Smooth muscle cell (in vitro differentiated cells): ENCODE results near the gene NOTCH1. TPM values are rescaled to one million over a fixed set of nuclear protein-coding genes. Genes with fewer than 3 reads are reported as not detected.

Experiments used
- DNase-seq: peaks from one replicate; lab custom pipeline; 2025; ENCODE audit not compliant: unreplicated experiment; lab: John Stamatoyannopoulos, UW
- H2AFZ ChIP-seq: fragments of 200-600 bp; sonication (generic); 2 replicates; pipeline ENCODE4 v1.6.0; 2016; ENCODE audit warnings: antibody characterized with exemption, low read depth, mild to moderate bottlenecking
- H3F3A ChIP-seq: fragments of 200-600 bp; sonication (generic); 2 replicates; pipeline ENCODE4 v1.6.0; 2017; ENCODE audit warnings: antibody characterized with exemption, low read depth
- H3K27ac ChIP-seq: fragments of 200-600 bp; sonication (generic); 2 replicates; pipeline ENCODE4 v1.5.1; 2016; ENCODE audit warnings: low read depth, mild to moderate bottlenecking
- H3K27me3 ChIP-seq: fragments of 200-600 bp; sonication (generic); 2 replicates; pipeline ENCODE4 v1.6.1; 2016; ENCODE audit warnings: low read depth, mild to moderate bottlenecking
- H3K36me3 ChIP-seq: fragments of 200-600 bp; sonication (generic); 2 replicates; pipeline ENCODE4 v1.5.1; 2016; ENCODE audit warnings: low read depth
- H3K4me1 ChIP-seq: fragments of 200-600 bp; sonication (generic); 2 replicates; pipeline ENCODE4 v1.5.1; 2016; ENCODE audit warnings: low read depth
- H3K4me2 ChIP-seq: fragments of 200-600 bp; sonication (generic); 2 replicates; pipeline ENCODE4 v1.6.0; 2016; ENCODE audit warnings: mild to moderate bottlenecking
- H3K4me3 ChIP-seq: fragments of 200-600 bp; sonication (generic); 2 replicates; pipeline ENCODE4 v1.5.1; 2016; ENCODE audit warnings: mild to moderate bottlenecking
- H3K79me2 ChIP-seq: fragments of 200-600 bp; sonication (generic); 2 replicates; pipeline ENCODE4 v1.6.0; 2016; ENCODE audit warnings: low read depth, mild to moderate bottlenecking
- H3K9ac ChIP-seq: fragments of 200-600 bp; sonication (generic); 2 replicates; pipeline ENCODE4 v1.6.0; 2016; ENCODE audit warnings: low read depth
- H3K9me3 ChIP-seq: fragments of 200-600 bp; sonication (generic); replicated peaks from 2 replicates; pipeline ENCODE4 v1.5.1; 2016; ENCODE audit warnings: low read depth
- H4K20me1 ChIP-seq: fragments of 200-600 bp; sonication (generic); 2 replicates; pipeline ENCODE4 v1.6.0; 2016; ENCODE audit warnings: low read depth
- CTCF ChIP-seq: fragments of 200-600 bp; sonication (generic); IDR thresholded peaks from 2 replicates; pipeline ENCODE4 v1.5.1; 2017; ENCODE audit warnings: borderline replicate concordance, mild to moderate bottlenecking, antibody characterized with exemption; ENCODE audit not compliant: insufficient read depth, poor library complexity, severe bottlenecking
- WGBS: methylation state at CpG from one replicate; pipeline ENCODE4 v1.1.7; 2016; ENCODE audit warnings: low lambda C conversion rate; 5-methylcytosine and 5-hydroxymethylcytosine counted together
- polyA plus RNA-seq: library from polyadenylated mRNA; unstranded; fragments of >200 nt; fragmentation: Nextera tagmentation; extraction: Ambion mirVana; gene quantifications from 2 replicates; pipeline ENCODE4 v1.2.1, GENCODE V29; 2016
- total RNA-seq: library from RNA; depleted of rRNA; stranded (reverse); fragments of >200 nt; gene quantifications from 2 replicates; pipeline ENCODE4 v1.2.3, GENCODE V29; 2014

The NOTCH1 gene
- total and polyA plus RNA-seq, 2 experiments from 2014 or later: 7.2 to 13.2 TPM

DNA sequence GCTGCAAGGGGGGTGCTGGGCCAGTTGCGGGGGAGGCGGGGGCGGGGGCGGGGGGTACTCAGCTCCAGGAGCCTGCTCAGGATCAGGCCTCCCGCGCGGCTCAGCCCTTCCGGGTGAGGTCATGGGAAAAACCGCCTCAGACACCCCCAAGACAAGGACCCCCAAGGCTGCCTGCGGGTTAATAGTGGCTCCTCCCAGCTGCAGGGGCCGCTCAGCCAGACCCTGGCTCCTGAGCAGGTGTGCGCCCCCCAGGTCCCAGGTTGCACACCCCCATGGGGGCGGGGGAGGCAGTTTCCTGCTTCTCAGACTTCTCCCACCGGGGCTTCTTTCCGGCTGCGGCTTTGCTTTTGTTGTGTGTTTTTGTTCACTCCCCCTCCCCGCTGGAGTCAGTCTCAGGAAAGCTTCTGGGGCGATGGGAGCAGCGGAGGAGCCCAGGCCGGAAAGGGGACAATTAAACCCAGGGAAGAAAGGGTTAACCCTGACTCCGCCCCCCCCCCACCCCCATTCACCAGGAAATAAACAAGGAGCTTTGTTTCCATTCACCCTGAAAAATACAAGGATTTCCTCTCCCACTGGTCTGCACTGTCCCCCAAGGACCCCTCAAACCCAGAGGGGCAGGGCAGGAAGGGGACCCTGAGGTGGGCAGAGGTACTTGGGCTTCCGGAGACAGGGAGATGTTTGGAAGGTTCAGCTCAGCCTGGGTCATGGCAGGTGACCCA, 42.3 kb upstream of the NOTCH1 start:
- no peak overlapping the region for H3K4me3 ChIP-seq
- no peaks in the 10 kb centered on the region for H3K36me3 ChIP-seq
- WGBS: 18% methylated on average over 22 of the region's 22 CpGs
- no peak overlapping the region for H3K27ac ChIP-seq
- H2AFZ ChIP-seq: peak overlapping the region; percentile 48
- H4K20me1 ChIP-seq: no peaks in the 10 kb centered on the region
- H3K4me1 ChIP-seq: peaks cover 20% of the 10 kb centered on the region
- H3K9ac ChIP-seq: no peak overlapping the region
- H3F3A ChIP-seq: peaks cover 3% of the 10 kb centered on the region
- H3K9me3 ChIP-seq: no peaks in the 10 kb centered on the region
- DNase-seq: no peak
- peak overlapping the region; percentile 76 for H3K4me2 ChIP-seq
- no peaks in the 10 kb centered on the region for H3K27me3 ChIP-seq
- no peak for TF ChIP-seq CTCF
- no peaks in the 10 kb centered on the region for H3K79me2 ChIP-seq

DNA sequence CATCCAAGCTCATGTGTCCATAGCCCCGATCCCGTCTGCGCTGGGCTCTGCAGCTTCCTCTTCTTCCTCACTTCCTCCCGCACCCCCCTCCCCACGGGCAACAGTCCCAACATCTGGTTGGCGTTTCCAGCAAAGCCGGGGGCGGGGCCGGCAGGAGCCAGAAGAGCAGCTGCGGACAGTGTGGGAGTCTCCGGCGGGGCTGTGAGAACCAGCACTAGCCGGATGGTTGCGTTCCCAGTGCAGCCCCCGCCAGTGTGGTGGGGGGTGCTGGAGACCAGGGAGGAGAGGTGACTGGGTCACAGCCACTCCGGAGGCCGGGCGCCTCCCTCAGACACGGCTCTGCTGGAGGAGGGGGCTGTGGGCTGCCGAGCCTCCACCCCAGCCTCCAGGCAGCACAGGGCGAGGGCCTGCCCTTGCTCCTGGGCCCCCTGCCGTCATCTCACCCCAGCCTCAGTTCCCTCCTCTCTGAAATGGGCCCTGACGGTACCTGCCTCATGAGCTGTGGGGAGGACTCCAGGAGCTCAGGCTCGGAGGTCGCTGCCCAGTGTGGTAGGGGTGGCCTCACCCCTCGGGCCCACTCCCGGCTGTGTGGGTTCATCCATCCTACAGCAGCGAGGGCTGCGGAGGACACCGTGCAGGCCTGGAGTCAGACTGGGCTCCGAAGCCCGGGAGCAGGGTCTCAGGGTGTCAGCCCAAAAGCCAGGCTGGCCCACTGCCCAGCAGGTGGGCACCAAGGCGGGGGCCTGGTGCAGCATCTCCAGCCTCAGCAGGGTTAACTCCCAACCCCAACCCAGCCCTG, 41.5 kb upstream of the NOTCH1 start:
- no peak overlapping the region for H3K4me3 ChIP-seq
- no peaks in the 10 kb centered on the region for H3K36me3 ChIP-seq
- 17% methylated on average over 30 of the region's 33 CpGs for WGBS
- H4K20me1 ChIP-seq: no peaks in the 10 kb centered on the region
- H3K27ac ChIP-seq: no peak overlapping the region
- H3K4me1 ChIP-seq: peaks cover 20% of the 10 kb centered on the region
- H3K27me3 ChIP-seq: no peaks in the 10 kb centered on the region
- H2AFZ ChIP-seq: no peak overlapping the region
- H3K9ac ChIP-seq: no peak overlapping the region
- H3K79me2 ChIP-seq: no peaks in the 10 kb centered on the region
- H3K9me3 ChIP-seq: no peaks in the 10 kb centered on the region
- DNase-seq: peak; percentile 28
- H3F3A ChIP-seq: peaks cover 3% of the 10 kb centered on the region
- no peak for TF ChIP-seq CTCF
- H3K4me2 ChIP-seq: peak overlapping the region; percentile 76

DNA sequence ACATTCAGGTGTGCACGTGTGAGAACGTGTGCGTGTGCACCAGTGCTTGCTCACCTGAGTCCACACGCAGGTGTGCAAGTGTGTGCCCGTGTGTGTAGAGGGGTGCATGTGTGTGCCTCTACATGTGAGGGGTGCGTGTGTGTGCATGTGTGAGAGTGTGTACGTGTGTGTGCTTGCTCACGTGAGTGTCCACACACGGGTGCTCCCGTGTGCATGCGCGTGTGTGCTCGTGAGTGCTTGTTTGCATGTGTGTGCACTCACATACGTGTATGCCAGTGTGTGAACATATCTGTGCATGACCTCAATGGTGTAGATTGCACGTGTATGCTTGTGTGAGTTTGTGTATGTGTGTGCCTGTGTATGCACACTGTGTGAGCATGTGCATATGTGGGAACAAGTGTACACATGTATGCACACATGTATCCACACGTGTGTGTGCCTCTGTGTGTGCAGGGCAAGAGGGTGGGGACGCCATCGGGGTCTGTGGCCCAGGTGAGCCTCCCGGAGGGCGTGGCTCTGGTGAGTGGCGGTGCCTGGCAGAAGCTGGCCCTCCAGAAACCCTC, 40.6 kb upstream of the NOTCH1 start:
- Histone ChIP-seq H3K4me1 (peaks cover 20% of the 10 kb centered on the region), H3K9me3 (no peaks in the 10 kb centered on the region), H3K27ac (no peak overlapping the region), H3F3A (peaks cover 3% of the 10 kb centered on the region), H3K79me2 (no peaks in the 10 kb centered on the region), H2AFZ (no peak overlapping the region), H4K20me1 (no peaks in the 10 kb centered on the region), H3K36me3 (no peaks in the 10 kb centered on the region), H3K27me3 (no peaks in the 10 kb centered on the region), H3K4me2 (no peak overlapping the region), H3K9ac (no peak overlapping the region), H3K4me3 (no peak overlapping the region)
- WGBS: 96% methylated on average over 21 of the region's 21 CpGs
- DNase-seq: no peak
- no peak for TF ChIP-seq CTCF
